Hypothalamus (tissue), 51 donors: ENCODE results near the gene TMEM187.
"Not testable (repeated sequence)": the region's sequence is repeated elsewhere in the genome, so short reads cannot be mapped to it uniquely, and the experiment has no call there.

ENCODE experiments used
- DNase-seq, 51 donors: peaks; one replicate each; lab custom pipeline; 2025; lab: John Stamatoyannopoulos, UW

Gene TMEM187

GRCh38 chrX:153969125-153969903, 3.2 kb upstream of the TMEM187 start:
- DNase-seq = no peak

- peak in 35 of 51 donors; percentile 5 to 81 (median 51) for DNase-seq
Measured at GRCh38 chrX:153969904-153970356, 2.6 kb upstream of the TMEM187 start.

- DNase-seq = peak in 30 of 51 donors; percentile 15 to 89 (median 56)
Measured at GRCh38 chrX:153970357-153971123, 2.0 kb upstream of the TMEM187 start.

- DNase-seq = peak; percentile 26 to 90 (median 79)
Measured at GRCh38 chrX:153971124-153971449, 1.5 kb upstream of the TMEM187 start.

- peak; percentile 49 to 97 (median 85) for DNase-seq
Measured at GRCh38 chrX:153971450-153972367, 845 bp upstream of the TMEM187 start, which contains the start of gene HCFC1. TSS of gene HCFC1 (minus strand) at chrX:153971818. CDS start at chrX:153970840, 978 bp downstream.

- DNase-seq = no peak
Measured at GRCh38 chrX:153973127-153974002, 811 bp downstream of the TMEM187 start.

- DNase-seq = peak in 1 of 51 donors; percentile 6
Measured at GRCh38 chrX:153974003-153974725, 1.6 kb downstream of the TMEM187 start.

GRCh38 chrX:153974726-153975286, 2.3 kb downstream of the TMEM187 start:
- DNase-seq = no peak

GRCh38 chrX:153980394-153980793, 7.8 kb downstream of the TMEM187 start:
- not testable (repeated sequence) for DNase-seq

GRCh38 chrX:153981231-153981630, 8.7 kb downstream of the TMEM187 start:
- no peak for DNase-seq

GRCh38 chrX:153981771-153982533, 9.4 kb downstream of the TMEM187 start:
- peak in 6 of 51 donors; percentile 13 to 20 (median 19) for DNase-seq

- no peak for DNase-seq
Measured at GRCh38 chrX:153983321-153983801, 10.8 kb downstream of the TMEM187 start.

GRCh38 chrX:153984351-153985178, 12.0 kb downstream of the TMEM187 start:
- no peak for DNase-seq

GRCh38 chrX:153988493-153988892, 15.9 kb downstream of the TMEM187 start:
- no peak for DNase-seq

- DNase-seq = no peak
Measured at GRCh38 chrX:153989973-153990655, 17.6 kb downstream of the TMEM187 start.

- no peak for DNase-seq
Measured at GRCh38 chrX:153991013-153991580, 18.5 kb downstream of the TMEM187 start.
